IgD-negative memory B cell (primary cell): ENCODE data around the gene SIPA1L3. TPM values are rescaled to one million over a fixed set of nuclear protein-coding genes. Genes with fewer than 3 reads are reported as not detected.

Source experiments
- H3K27ac Mint-ChIP-seq, 3 donors: one replicate each; pipeline ENCODE4 v1.8.0; 2020 to 2022; ENCODE audit warnings: mild to moderate bottlenecking in 3 of 3, mixed read lengths in 3 of 3, moderate library complexity in 1 of 3
- H3K27me3 Mint-ChIP-seq: one replicate; pipeline ENCODE4 v1.8.0; 2021; ENCODE audit warnings: mixed read lengths
- H3K36me3 Mint-ChIP-seq: one replicate; pipeline ENCODE4 v1.8.0; 2020; ENCODE audit warnings: mild to moderate bottlenecking, mixed read lengths
- H3K4me1 Mint-ChIP-seq, 3 donors: one replicate each; pipeline ENCODE4 v1.8.0; 2020 to 2022; ENCODE audit warnings: mixed read lengths in 3 of 3, mild to moderate bottlenecking in 1 of 3
- H3K4me3 Mint-ChIP-seq, 4 donors: one replicate each; pipeline ENCODE4 v1.8.0; 2020 to 2022; ENCODE audit warnings: mild to moderate bottlenecking in 4 of 4, mixed read lengths in 4 of 4, moderate library complexity in 3 of 4
- H3K9me3 Mint-ChIP-seq, 3 donors: one replicate each; pipeline ENCODE4 v1.8.0; 2020 to 2021; ENCODE audit warnings: mixed read lengths in 3 of 3, mild to moderate bottlenecking in 1 of 3
- polyA plus RNA-seq: library from polyadenylated mRNA; unstranded; fragments of 300-500 nt; fragmentation: Illumina TruSeq; gene quantifications from one replicate; pipeline ENCODE4 v1.2.3, GENCODE V29; 2021

SIPA1L3 gene
- polyA plus RNA-seq, 1 donor from 2014 or later, result 13.6 TPM

DNA sequence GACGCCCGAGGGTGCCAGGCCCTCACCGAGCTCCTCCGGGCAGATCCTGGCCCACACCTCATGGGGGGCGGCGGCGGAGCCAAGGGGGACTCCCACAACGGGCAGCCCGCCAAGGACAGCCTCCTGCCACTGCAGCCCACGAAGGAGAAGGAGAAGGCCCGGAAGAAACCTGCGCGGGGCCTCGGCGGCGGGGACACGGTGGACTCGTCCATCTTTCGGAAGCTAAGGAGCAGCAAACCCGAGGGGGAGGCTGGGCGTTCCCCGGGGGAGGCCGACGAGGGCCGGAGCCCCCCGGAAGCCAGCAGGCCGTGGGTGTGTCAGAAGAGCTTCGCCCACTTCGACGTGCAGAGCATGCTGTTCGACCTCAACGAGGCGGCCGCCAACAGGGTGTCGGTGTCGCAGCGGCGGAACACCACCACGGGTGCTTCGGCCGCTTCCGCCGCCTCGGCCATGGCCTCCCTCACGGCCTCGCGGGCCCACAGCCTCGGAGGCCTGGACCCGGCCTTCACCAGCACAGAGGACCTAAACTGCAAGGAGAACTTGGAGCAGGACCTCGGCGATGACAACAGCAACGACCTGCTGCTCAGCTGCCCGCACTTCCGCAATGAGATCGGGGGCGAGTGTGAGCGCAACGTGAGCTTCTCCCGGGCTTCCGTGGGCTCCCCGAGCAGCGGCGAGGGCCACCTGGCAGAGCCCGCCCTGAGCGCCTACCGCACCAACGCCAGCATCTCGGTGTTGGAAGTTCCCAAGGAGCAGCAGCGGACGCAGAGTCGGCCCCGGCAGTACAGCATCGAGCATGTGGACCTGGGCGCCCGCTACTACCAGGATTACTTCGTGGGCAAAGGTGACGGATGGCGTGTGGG lies 175.5 kb downstream of the SIPA1L3 start:
- Mint-ChIP-seq H3K4me1 (peaks cover 10 to 17% (median 15%) of the 10 kb centered on the region in 3 donors), H3K36me3 (peaks cover 3% of the 10 kb centered on the region), H3K4me3 (no peak overlapping the region), H3K27me3 (no peaks in the 10 kb centered on the region), H3K9me3 (no peaks in the 10 kb centered on the region), H3K27ac (no peak overlapping the region)

- Mint-ChIP-seq H3K4me3 (no peak overlapping the region), H3K4me1 (peaks cover 10 to 17% (median 11%) of the 10 kb centered on the region in 3 donors), H3K27me3 (no peaks in the 10 kb centered on the region), H3K27ac (no peak overlapping the region), H3K9me3 (no peaks in the 10 kb centered on the region), H3K36me3 (peaks cover 7% of the 10 kb centered on the region)
Measured at GRCh38 chr19:38084196-38084595, 177.2 kb downstream of the SIPA1L3 start.

- Mint-ChIP-seq H3K27ac (peak overlapping the region in 1 of 3 donors; percentile 88), H3K4me1 (no peaks in the 10 kb centered on the region), H3K4me3 (no peak overlapping the region), H3K9me3 (no peaks in the 10 kb centered on the region), H3K27me3 (no peaks in the 10 kb centered on the region), H3K36me3 (peaks cover 6% of the 10 kb centered on the region)
Measured at GRCh38 chr19:38089440-38089839, 182.4 kb downstream of the SIPA1L3 start.

DNA sequence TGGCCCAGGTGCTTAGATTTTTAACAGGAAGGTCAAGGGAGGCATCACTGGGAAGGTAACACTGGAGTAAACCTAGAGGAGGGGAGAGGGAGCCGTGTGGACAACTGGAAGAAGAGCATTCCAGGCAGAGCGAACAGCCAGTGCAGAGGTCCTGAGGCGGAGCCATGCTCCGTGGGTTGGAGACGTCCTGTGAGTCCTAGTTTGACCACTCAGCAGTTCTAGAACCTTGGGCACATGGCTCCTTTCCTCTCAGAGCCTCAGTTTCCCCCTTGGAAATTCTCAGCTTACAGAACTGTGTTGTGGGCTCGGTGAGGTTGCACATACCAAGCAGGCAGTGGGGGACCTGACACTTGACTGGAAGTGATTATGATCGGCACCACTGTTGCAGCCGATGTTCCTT lies 186.1 kb downstream of the SIPA1L3 start:
- Mint-ChIP-seq H3K36me3 (peaks cover 14% of the 10 kb centered on the region), H3K4me3 (no peak overlapping the region), H3K4me1 (peaks cover 10 to 12% (median 11%) of the 10 kb centered on the region in 3 donors), H3K9me3 (no peaks in the 10 kb centered on the region), H3K27ac (no peak overlapping the region), H3K27me3 (no peaks in the 10 kb centered on the region)

DNA sequence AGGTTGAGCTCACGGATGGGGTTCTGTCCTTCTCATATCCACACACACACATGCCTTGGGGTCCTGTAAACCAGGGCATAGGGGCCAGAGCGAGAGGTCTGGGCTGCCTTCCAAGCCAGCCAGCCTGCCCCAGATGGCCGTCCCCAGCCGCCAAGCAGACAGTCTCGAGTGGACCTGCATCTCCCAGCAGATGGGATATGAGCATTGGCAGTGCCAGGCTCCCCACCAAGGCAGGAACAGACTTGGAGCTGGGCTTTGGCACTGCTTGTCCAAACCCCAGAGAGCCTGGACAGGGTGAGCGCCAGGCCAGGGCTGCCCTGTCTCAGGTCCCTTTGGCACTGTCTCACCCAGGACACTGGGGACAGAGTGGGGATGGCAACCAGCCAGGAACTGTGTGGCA lies 186.6 kb downstream of the SIPA1L3 start:
- H3K27ac Mint-ChIP-seq, result no peak overlapping the region
- H3K4me3 Mint-ChIP-seq, result no peak overlapping the region

GRCh38 chr19:38095411-38096308 lies 188.7 kb downstream of the SIPA1L3 start:
- H3K36me3 Mint-ChIP-seq, result peaks cover 17% of the 10 kb centered on the region
- H3K4me1 Mint-ChIP-seq, result peaks cover 10 to 12% (median 11%) of the 10 kb centered on the region in 3 donors
- H3K9me3 Mint-ChIP-seq, result no peaks in the 10 kb centered on the region
- peak overlapping the region; percentile 0 to 88 (median 10) for H3K27ac Mint-ChIP-seq
- peak overlapping the region in 1 of 4 donors; percentile 13 for H3K4me3 Mint-ChIP-seq
- no peaks in the 10 kb centered on the region for H3K27me3 Mint-ChIP-seq

More for the DNA sequence above, 186.6 kb downstream of the SIPA1L3 start:
- no peaks in the 10 kb centered on the region for H3K27me3 Mint-ChIP-seq
- H3K36me3 Mint-ChIP-seq, result peaks cover 14% of the 10 kb centered on the region
- no peaks in the 10 kb centered on the region for H3K9me3 Mint-ChIP-seq
- H3K4me1 Mint-ChIP-seq, result peaks cover 10 to 12% (median 11%) of the 10 kb centered on the region in 3 donors

DNA sequence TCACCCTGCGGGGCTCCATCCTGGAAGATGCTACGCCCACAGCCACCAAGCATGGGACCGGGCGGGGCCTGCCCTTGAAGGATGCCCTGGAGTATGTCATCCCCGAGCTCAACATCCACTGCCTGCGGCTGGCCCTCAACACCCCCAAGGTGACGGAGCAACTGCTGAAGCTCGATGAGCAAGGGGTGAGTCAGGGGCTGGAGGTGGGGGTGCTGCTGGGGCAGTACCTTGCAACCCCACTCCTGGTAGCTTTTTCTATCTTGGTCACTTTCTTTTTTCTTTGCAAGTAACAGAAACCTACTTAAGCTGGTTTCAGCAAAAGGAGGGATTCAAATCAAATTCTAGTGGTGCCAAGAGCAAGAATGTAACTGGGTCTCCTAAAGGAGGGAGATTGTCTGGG lies 193.0 kb downstream of the SIPA1L3 start:
- Mint-ChIP-seq H3K27ac (peak overlapping the region in 1 of 3 donors; percentile 47), H3K4me1 (peaks cover 9 to 13% (median 12%) of the 10 kb centered on the region in 3 donors), H3K36me3 (peaks cover 24% of the 10 kb centered on the region), H3K27me3 (no peaks in the 10 kb centered on the region), H3K9me3 (no peaks in the 10 kb centered on the region), H3K4me3 (no peak overlapping the region)

DNA sequence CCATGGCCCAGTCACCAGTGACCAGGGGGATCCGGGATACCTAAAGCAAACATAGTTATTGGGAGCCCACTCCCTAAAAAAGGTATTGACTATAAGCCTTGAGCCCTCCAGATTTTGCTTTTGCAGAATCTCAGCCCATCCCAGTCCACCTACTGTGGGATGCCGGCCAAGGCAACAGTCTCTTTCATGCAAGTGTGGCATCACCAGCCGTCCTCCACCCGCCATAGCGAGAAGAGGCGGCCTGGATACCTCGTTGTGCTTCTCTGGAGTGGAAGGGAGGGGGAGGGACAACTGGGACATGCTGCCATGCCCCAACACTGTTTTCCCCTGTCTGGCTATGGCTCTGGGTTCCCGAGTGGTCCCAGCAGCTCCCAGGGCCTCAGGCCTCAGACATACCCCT lies 193.6 kb downstream of the SIPA1L3 start:
- no peak overlapping the region for H3K4me3 Mint-ChIP-seq
- no peak overlapping the region for H3K27ac Mint-ChIP-seq
- no peaks in the 10 kb centered on the region for H3K27me3 Mint-ChIP-seq
- H3K4me1 Mint-ChIP-seq, result peaks cover 4 to 8% (median 7%) of the 10 kb centered on the region in 3 donors
- no peaks in the 10 kb centered on the region for H3K9me3 Mint-ChIP-seq
- peaks cover 26% of the 10 kb centered on the region for H3K36me3 Mint-ChIP-seq

- peak overlapping the region in 1 of 3 donors; percentile 43 for H3K27ac Mint-ChIP-seq
- H3K9me3 Mint-ChIP-seq, result no peaks in the 10 kb centered on the region
- peaks cover 0 to 3% (median under 1%) of the 10 kb centered on the region in 3 donors for H3K4me1 Mint-ChIP-seq
- H3K27me3 Mint-ChIP-seq, result no peaks in the 10 kb centered on the region
- H3K36me3 Mint-ChIP-seq, result peaks cover 23% of the 10 kb centered on the region
- no peak overlapping the region for H3K4me3 Mint-ChIP-seq
Measured at GRCh38 chr19:38101723-38102122, 194.7 kb downstream of the SIPA1L3 start.

- peaks cover 0 to 1% (median 0%) of the 10 kb centered on the region in 3 donors for H3K4me1 Mint-ChIP-seq
- H3K36me3 Mint-ChIP-seq, result peaks cover 15% of the 10 kb centered on the region
- H3K4me3 Mint-ChIP-seq, result no peak overlapping the region
- no peaks in the 10 kb centered on the region for H3K27me3 Mint-ChIP-seq
- peak overlapping the region in 1 of 3 donors; percentile 4 for H3K27ac Mint-ChIP-seq
- H3K9me3 Mint-ChIP-seq, result no peaks in the 10 kb centered on the region
Measured at GRCh38 chr19:38105574-38105973, 198.6 kb downstream of the SIPA1L3 start.

GRCh38 chr19:38107129-38107528 lies 200.1 kb downstream of the SIPA1L3 start:
- Mint-ChIP-seq H3K27ac (peak overlapping the region in 1 of 3 donors; percentile 66), H3K4me3 (no peak overlapping the region), H3K27me3 (no peaks in the 10 kb centered on the region), H3K9me3 (no peaks in the 10 kb centered on the region), H3K36me3 (peaks cover 8% of the 10 kb centered on the region), H3K4me1 (peaks cover 0 to 1% (median 0%) of the 10 kb centered on the region in 3 donors)

- Mint-ChIP-seq H3K36me3 (peaks cover 3% of the 10 kb centered on the region), H3K4me1 (no peaks in the 10 kb centered on the region), H3K27ac (no peak overlapping the region), H3K9me3 (no peaks in the 10 kb centered on the region), H3K4me3 (no peak overlapping the region), H3K27me3 (no peaks in the 10 kb centered on the region)
Measured at GRCh38 chr19:38111898-38112297, 204.9 kb downstream of the SIPA1L3 start.

DNA sequence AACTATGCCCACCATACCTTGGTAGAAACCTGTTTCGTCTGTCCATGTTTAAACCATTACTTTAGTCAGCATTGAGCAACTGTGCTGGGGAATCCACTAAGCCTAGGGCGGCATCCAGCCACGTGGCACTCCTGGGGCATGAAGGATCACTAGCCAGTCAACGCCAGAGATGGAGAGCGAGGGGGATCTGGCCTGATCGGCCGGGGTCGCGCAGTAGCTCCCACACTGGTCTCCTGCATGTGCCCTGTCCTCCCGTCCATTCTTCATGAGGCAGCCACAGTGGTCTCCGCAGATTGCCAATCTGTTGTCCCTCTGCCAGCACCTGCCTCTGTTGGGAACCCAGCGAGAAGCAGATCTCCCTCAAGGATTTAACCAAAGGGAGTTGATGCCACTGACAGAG lies 207.6 kb downstream of the SIPA1L3 start:
- Mint-ChIP-seq H3K36me3 (peaks cover 8% of the 10 kb centered on the region), H3K9me3 (no peaks in the 10 kb centered on the region), H3K27ac (no peak overlapping the region), H3K4me3 (no peak overlapping the region), H3K27me3 (no peaks in the 10 kb centered on the region), H3K4me1 (no peaks in the 10 kb centered on the region)

DNA sequence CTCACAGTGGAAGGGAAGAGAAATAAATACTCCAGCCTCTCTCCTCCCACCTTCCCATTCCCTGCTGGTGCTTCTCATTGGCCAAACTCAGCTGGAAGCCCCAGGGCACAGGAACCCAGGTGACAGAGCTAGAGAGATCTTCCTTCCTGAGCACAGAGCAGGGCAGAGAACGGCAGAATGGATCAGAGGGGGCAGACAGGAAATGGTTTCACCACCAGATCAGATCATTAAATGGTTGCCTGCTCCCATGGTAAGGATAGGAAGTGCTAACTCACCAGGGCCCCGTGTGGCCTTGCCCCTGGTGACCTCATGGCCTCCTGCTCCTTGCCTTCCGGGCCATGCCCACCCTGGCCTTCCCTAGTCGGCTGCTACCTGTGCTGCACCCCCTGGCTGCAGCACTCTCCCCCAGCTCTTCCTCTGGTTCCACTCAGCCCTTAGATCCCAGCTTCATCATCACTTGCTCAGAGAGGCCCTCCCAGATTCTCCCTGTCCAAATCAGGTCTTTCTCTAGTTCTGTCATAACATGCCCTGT lies 208.3 kb downstream of the SIPA1L3 start:
- H3K27me3 Mint-ChIP-seq, result no peaks in the 10 kb centered on the region
- no peak overlapping the region for H3K27ac Mint-ChIP-seq
- H3K4me3 Mint-ChIP-seq, result no peak overlapping the region
- no peaks in the 10 kb centered on the region for H3K9me3 Mint-ChIP-seq
- peaks cover 8% of the 10 kb centered on the region for H3K36me3 Mint-ChIP-seq
- no peaks in the 10 kb centered on the region for H3K4me1 Mint-ChIP-seq

GRCh38 chr19:38118176-38118575 lies 211.2 kb downstream of the SIPA1L3 start:
- H3K9me3 Mint-ChIP-seq, result no peaks in the 10 kb centered on the region
- peak overlapping the region in 1 of 3 donors; percentile 85 for H3K27ac Mint-ChIP-seq
- H3K36me3 Mint-ChIP-seq, result peaks cover 18% of the 10 kb centered on the region
- no peaks in the 10 kb centered on the region for H3K27me3 Mint-ChIP-seq
- H3K4me1 Mint-ChIP-seq, result no peaks in the 10 kb centered on the region
- H3K4me3 Mint-ChIP-seq, result no peak overlapping the region
